Measurements from ENCODE around the gene HUNK.

DNA sequence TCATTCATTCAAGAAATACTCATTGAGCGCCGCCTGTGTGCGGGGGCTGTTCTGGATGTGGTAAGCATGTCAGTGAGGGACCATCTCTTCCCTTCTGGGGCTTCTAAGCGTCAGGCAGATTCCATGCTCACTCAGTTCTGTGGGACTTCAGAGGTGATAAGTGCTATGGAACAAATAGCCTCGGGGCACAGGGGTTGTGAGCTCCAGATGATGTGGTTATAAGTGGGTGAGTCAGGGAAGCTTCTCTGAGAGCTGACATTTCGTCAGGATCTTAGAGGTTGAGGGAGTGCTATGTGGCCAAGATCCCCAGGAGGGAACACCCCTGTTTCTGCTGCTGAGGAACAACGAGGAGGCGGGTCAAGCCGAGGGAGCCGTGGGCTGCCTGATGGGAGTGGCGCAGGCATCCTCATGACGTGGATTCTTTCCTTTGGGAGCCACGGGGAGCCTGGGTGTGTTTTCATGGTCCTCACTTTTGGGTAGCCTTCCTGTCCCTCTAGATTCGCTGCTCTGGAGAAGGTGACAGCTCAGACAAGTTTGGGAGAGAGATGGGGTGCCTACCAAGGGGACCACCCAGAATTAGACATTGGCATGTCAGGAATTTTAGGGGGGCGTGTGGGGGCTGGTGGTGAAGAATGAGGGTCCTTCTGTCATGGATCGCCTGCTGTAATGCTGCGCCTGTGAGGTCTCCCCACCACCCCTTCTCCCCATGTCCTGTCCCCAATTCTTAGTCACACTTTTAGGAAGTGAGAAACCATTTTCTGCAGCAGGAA lies 38.5 kb downstream of the HUNK start:
- TF ChIP-seq, protein P1, sequence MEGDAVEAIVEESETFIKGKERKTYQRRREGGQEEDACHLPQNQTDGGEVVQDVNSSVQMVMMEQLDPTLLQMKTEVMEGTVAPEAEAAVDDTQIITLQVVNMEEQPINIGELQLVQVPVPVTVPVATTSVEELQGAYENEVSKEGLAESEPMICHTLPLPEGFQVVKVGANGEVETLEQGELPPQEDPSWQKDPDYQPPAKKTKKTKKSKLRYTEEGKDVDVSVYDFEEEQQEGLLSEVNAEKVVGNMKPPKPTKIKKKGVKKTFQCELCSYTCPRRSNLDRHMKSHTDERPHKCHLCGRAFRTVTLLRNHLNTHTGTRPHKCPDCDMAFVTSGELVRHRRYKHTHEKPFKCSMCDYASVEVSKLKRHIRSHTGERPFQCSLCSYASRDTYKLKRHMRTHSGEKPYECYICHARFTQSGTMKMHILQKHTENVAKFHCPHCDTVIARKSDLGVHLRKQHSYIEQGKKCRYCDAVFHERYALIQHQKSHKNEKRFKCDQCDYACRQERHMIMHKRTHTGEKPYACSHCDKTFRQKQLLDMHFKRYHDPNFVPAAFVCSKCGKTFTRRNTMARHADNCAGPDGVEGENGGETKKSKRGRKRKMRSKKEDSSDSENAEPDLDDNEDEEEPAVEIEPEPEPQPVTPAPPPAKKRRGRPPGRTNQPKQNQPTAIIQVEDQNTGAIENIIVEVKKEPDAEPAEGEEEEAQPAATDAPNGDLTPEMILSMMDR (IDR thresholded peaks at IDR 0.05; ENCODE audit: low read length): no peak
- no peak for TF ChIP-seq EZH2 (optimal IDR thresholded peaks at IDR 0.05; ENCODE audit: low read depth, low read length)

Measured in MM.1S (cell line).